H1 (cell line): ENCODE measurements around the gene TTLL7. TPM values are rescaled to one million over a fixed set of nuclear protein-coding genes. Genes with fewer than 3 reads are reported as not detected.
A peak's percentile ranks its signal among the peaks of the same experiment; 100 is the strongest.

Experiments used
- CTCF ChIA-PET: fragments of 300-600 bp; sonication (Branson Sonifier 250); formaldehyde crosslinking; loops from one replicate; lab custom pipeline; 2021; ENCODE audit not compliant: partially characterized antibody; lab: Charles Lee
- POLR2A ChIA-PET: fragments of 300-600 bp; sonication (Branson Sonifier 250); formaldehyde crosslinking; loops from one replicate; lab custom pipeline; 2021; ENCODE audit warnings: inconsistent platforms; ENCODE audit not compliant: partially characterized antibody; lab: Charles Lee
- DNase-seq, 2 experiments: peaks; one replicate each; pipeline versions ENCODE4 v3.0.0 to v3.0.0-alpha.2; 2010 to 2022; ENCODE audit warnings: low spot score in 2 of 2, low read depth in 1 of 2, mixed read lengths in 1 of 2
- FAIRE-seq: peaks from 2 replicates; lab custom pipeline; 2011; peaks lifted over from hg19 to GRCh38; lab: Jason Lieb, UNC
- H2AFZ ChIP-seq: 2 replicates; pipeline ENCODE4 v1.8.1; 2012; ENCODE audit warnings: low read length, inconsistent platforms
- H2AK5ac ChIP-seq: 2 replicates; pipeline ENCODE4 v1.6.1; 2013; ENCODE audit warnings: low read depth, low read length
- H2BK120ac ChIP-seq: replicated peaks from 2 replicates; pipeline ENCODE3; 2013; ENCODE audit warnings: low read depth, low read length, inconsistent platforms
- H2BK12ac ChIP-seq: 2 replicates; pipeline ENCODE4 v1.6.1; 2013; ENCODE audit warnings: low read depth, low read length
- H2BK15ac ChIP-seq: 2 replicates; pipeline ENCODE4 v1.6.1; 2013; ENCODE audit warnings: low read length
- H2BK20ac ChIP-seq: 2 replicates; pipeline ENCODE4 v1.6.1; 2013; ENCODE audit warnings: low read length
- H2BK5ac ChIP-seq: 2 replicates; pipeline ENCODE4 v1.6.1; 2013; ENCODE audit warnings: low read depth, low read length
- H3K14ac ChIP-seq: 2 replicates; pipeline ENCODE4 v1.6.1; 2013; ENCODE audit warnings: inconsistent platforms; ENCODE audit not compliant: insufficient read length
- H3K18ac ChIP-seq: 2 replicates; pipeline ENCODE4 v1.6.1; 2013; ENCODE audit warnings: low read length; ENCODE audit errors: extremely low read depth
- H3K23ac ChIP-seq: 2 replicates; pipeline ENCODE4 v1.6.1; 2013; ENCODE audit warnings: inconsistent platforms; ENCODE audit not compliant: insufficient read length
- H3K23me2 ChIP-seq: 2 replicates; pipeline ENCODE4 v1.6.1; 2013; ENCODE audit warnings: low read depth, low read length
- H3K27ac ChIP-seq: 2 replicates; pipeline ENCODE4 v1.6.1; 2011; ENCODE audit warnings: low read depth, low read length, inconsistent platforms
- H3K27me3 ChIP-seq, 4 experiments: replicated peaks in 1 of 4; 1 replicate in 1 of 4; 2 replicates in 3 of 4; pipeline versions ENCODE4 v1.6.1 to v1.8.1; 2011 to 2013; ENCODE audit warnings: low read length in 3 of 4, mild to moderate bottlenecking in 3 of 4, inconsistent platforms in 2 of 4, mixed read lengths in 2 of 4, moderate library complexity in 1 of 4; ENCODE audit not compliant: control insufficient read depth in 3 of 4, insufficient read depth in 3 of 4; ENCODE audit errors: extremely low read depth in 1 of 4
- H3K36me3 ChIP-seq, 4 experiments: 2 replicates each; pipeline versions ENCODE4 v1.6.1 to v1.8.1; 2011 to 2013; ENCODE audit warnings: mild to moderate bottlenecking in 4 of 4, low read length in 3 of 4, moderate library complexity in 2 of 4, control low read depth in 1 of 4, inconsistent platforms in 1 of 4; ENCODE audit not compliant: insufficient read depth in 4 of 4, control insufficient read depth in 2 of 4
- H3K4ac ChIP-seq: replicated peaks from 2 replicates; pipeline ENCODE3; 2013; ENCODE audit warnings: low read length, low read depth, mixed read lengths, inconsistent platforms; ENCODE audit not compliant: insufficient read length
- H3K4me1 ChIP-seq, 4 experiments: replicated peaks in 1 of 4; 1 replicate in 1 of 4; 2 replicates in 3 of 4; pipeline versions ENCODE4 v1.6.1 to v1.8.1; 2011 to 2013; ENCODE audit warnings: low read length in 3 of 4, inconsistent platforms in 2 of 4, mixed read lengths in 1 of 4; ENCODE audit not compliant: insufficient read depth in 4 of 4, control insufficient read depth in 3 of 4
- H3K4me2 ChIP-seq, 2 experiments: 2 replicates each; pipeline versions ENCODE4 v1.6.1 to v1.8.1; 2011 to 2013; ENCODE audit warnings: low read depth in 2 of 2, low read length in 2 of 2, control low read depth in 1 of 2, inconsistent platforms in 1 of 2, mild to moderate bottlenecking in 1 of 2; ENCODE audit not compliant: insufficient read depth in 1 of 2
- H3K4me3 ChIP-seq, 4 experiments: fragments of 200-600, 300-600 bp in 1 of 4; sonication (generic), shearing (Covaris generic), sonication (Bioruptor Twin) in 1 of 4; 2 replicates each; pipeline versions ENCODE4 v1.5.1 to v1.8.1; 2011 to 2016; ENCODE audit warnings: low read length in 4 of 4, low read depth in 3 of 4, control low read depth in 2 of 4, inconsistent platforms in 2 of 4, mild to moderate bottlenecking in 2 of 4, mixed read lengths in 1 of 4, moderate library complexity in 1 of 4; ENCODE audit not compliant: insufficient read depth in 2 of 4; ENCODE audit errors: extremely low read depth in 1 of 4
- H3K56ac ChIP-seq: replicated peaks from 2 replicates; pipeline ENCODE3; 2013; ENCODE audit warnings: low read depth, mild to moderate bottlenecking, mixed read lengths, low read length, inconsistent platforms; ENCODE audit not compliant: insufficient read length
- H3K79me1 ChIP-seq: 2 replicates; pipeline ENCODE4 v1.6.1; 2013; ENCODE audit warnings: low read depth, low read length, control low read depth
- H3K79me2 ChIP-seq, 2 experiments: 2 replicates each; pipeline versions ENCODE4 v1.6.1 to v1.8.1; 2012 to 2013; ENCODE audit warnings: low read length in 2 of 2, mild to moderate bottlenecking in 2 of 2, inconsistent platforms in 1 of 2; ENCODE audit not compliant: insufficient read depth in 2 of 2, control insufficient read depth in 1 of 2
- H3K9ac ChIP-seq, 4 experiments: replicated peaks in 1 of 4; 1 replicate in 1 of 4; 2 replicates in 3 of 4; pipeline versions ENCODE4 v1.6.1 to v1.8.1; 2011 to 2013; ENCODE audit warnings: low read depth in 3 of 4, low read length in 3 of 4, control low read depth in 2 of 4, mild to moderate bottlenecking in 2 of 4, moderate library complexity in 2 of 4, inconsistent platforms in 1 of 4; ENCODE audit errors: extremely low read depth in 1 of 4
- H3K9me3 ChIP-seq, 2 experiments: 2 replicates each; pipeline versions ENCODE4 v1.6.1 to v1.8.1; 2012 to 2013; ENCODE audit warnings: mild to moderate bottlenecking in 2 of 2, moderate library complexity in 2 of 2, control low read depth in 1 of 2, inconsistent platforms in 1 of 2, low read depth in 1 of 2, low read length in 1 of 2, mixed read lengths in 1 of 2; ENCODE audit not compliant: insufficient read depth in 2 of 2
- H4K20me1 ChIP-seq, 2 experiments: replicated peaks in 1 of 2; 2 replicates each; pipeline versions ENCODE3 to v1.8.1; 2011 to 2013; ENCODE audit warnings: inconsistent platforms in 2 of 2, low read length in 2 of 2, mild to moderate bottlenecking in 1 of 2; ENCODE audit not compliant: insufficient read depth in 2 of 2, control insufficient read depth in 1 of 2
- H4K5ac ChIP-seq: 2 replicates; pipeline ENCODE4 v1.6.1; 2013; ENCODE audit warnings: low read length, low read depth, mixed read lengths, inconsistent platforms; ENCODE audit not compliant: insufficient read length
- H4K8ac ChIP-seq: 2 replicates; pipeline ENCODE4 v1.8.0; 2013; ENCODE audit warnings: mild to moderate bottlenecking, moderate library complexity, low read length, inconsistent platforms; ENCODE audit not compliant: insufficient read depth; ENCODE audit errors: extremely low read depth
- H4K91ac ChIP-seq: replicated peaks from 2 replicates; pipeline ENCODE3; 2013; ENCODE audit warnings: low read length, mixed read lengths, inconsistent platforms; ENCODE audit not compliant: insufficient read length
- CTCF ChIP-seq, 3 experiments: IDR thresholded peaks; 1 replicate in 2 of 3; 2 replicates in 1 of 3; pipeline versions ENCODE4 v1.5.1 to v1.6.1; 2011; ENCODE audit warnings: low read length in 3 of 3, mild to moderate bottlenecking in 3 of 3, inconsistent platforms in 2 of 3, low read depth in 1 of 3, moderate library complexity in 1 of 3; ENCODE audit not compliant: insufficient read depth in 1 of 3; ENCODE audit errors: control extremely low read depth in 1 of 3
- RAD21 ChIP-seq, 2 experiments: IDR thresholded peaks in 1 of 2; conservative IDR thresholded peaks in 1 of 2; 2 replicates each; pipeline ENCODE4 v1.6.1; 2011; ENCODE audit warnings: low read depth in 2 of 2, low read length in 2 of 2, improper control_type of control experiment in 1 of 2, inconsistent platforms in 1 of 2, mild to moderate bottlenecking in 1 of 2, moderate library complexity in 1 of 2
- SRF ChIP-seq: IDR thresholded peaks from 2 replicates; pipeline ENCODE4 v1.6.1; 2011; ENCODE audit warnings: mild to moderate bottlenecking, low read depth, low read length, moderate library complexity
- YY1 ChIP-seq: IDR thresholded peaks from 2 replicates; pipeline ENCODE4 v1.6.1; 2011; ENCODE audit warnings: low read depth, mild to moderate bottlenecking, low read length
- WGBS, 2 experiments: shearing (Covaris generic) in 1 of 2; methylation state at CpG; one replicate each; pipeline versions ENCODE4 v1.1.6 to v1.1.7; 2013 to 2015; ENCODE audit warnings: low lambda C conversion rate in 2 of 2, mixed read lengths in 2 of 2, inconsistent platforms in 1 of 2, low coverage in 1 of 2, missing lambda C conversion rate in 1 of 2; ENCODE audit not compliant: insufficient replicate concordance in 2 of 2, insufficient coverage in 1 of 2, insufficient read length in 1 of 2; ENCODE audit errors: extremely low coverage in 1 of 2, missing lambda C conversion rate in 1 of 2; 5-methylcytosine and 5-hydroxymethylcytosine counted together
- polyA plus RNA-seq, 7 experiments: library from polyadenylated mRNA; depleted of rRNA in 3 of 7; stranded (reverse) in 5 of 7; unstranded in 2 of 7; fragments of >200 nt in 5 of 7; fragments of 200-250 nt in 2 of 7; gene quantifications; 1 replicate in 5 of 7; 2 replicates in 1 of 7; 4 replicates in 1 of 7; pipeline versions ENCODE4 v1.2.1 to v1.2.3, GENCODE V29; 2011 to 2013; ENCODE audit warnings: missing spikeins in 2 of 7, mixed read lengths in 2 of 7
- total RNA-seq: library from RNA; stranded (reverse); fragmentation: NEBNext Ultra II Directional; extraction: Animal tissue kit (Norgen Biotek cat#: 25700); gene quantifications from 2 replicates; pipeline ENCODE4 v1.2.1, GENCODE V29; 2021

The TTLL7 gene
- total and polyA plus RNA-seq, 2 of the 8 experiments (the other 6 are each of a cell fraction or from before 2014, with no cell fraction given) = 1.9 to 7.9 TPM

- no peaks in the 10 kb centered on the region for H4K20me1 ChIP-seq
- TF ChIP-seq SRF = no peak
- peak in 1 of 3 experiments; percentile 24; a peak in 2 of 4 replicates for TF ChIP-seq CTCF (IDR thresholded peaks at IDR 0.05; ENCODE audit: control extremely low read depth in 1 of 3, insufficient read depth in 1 of 3, low read depth in 1 of 3, low read length in 3 of 3)
- TF ChIP-seq RAD21 (IDR thresholded peaks at IDR 0.05 in 1 of 2, conservative IDR thresholded peaks at IDR 0.05 in 1 of 2; ENCODE audit: low read depth in 2 of 2, low read length in 2 of 2) = peak; percentile 59 to 62
- TF ChIP-seq YY1 = peak; percentile 44; the same call in 1 of the 2 replicates
- H2BK5ac ChIP-seq = no peak overlapping the region
- no peak overlapping the region for H2BK20ac ChIP-seq
- H3K14ac ChIP-seq = no peak overlapping the region
- H3K27ac ChIP-seq = no peak overlapping the region
- no peak overlapping the region for H4K91ac ChIP-seq
- H3K4ac ChIP-seq = no peak overlapping the region
- H2BK15ac ChIP-seq = no peak overlapping the region
- WGBS, 2 experiments = 82% methylated on average over 1 of the region's 1 CpG; no CpG with 5 or more reads in 1 of the 2 experiments
- H2AFZ ChIP-seq = no peak overlapping the region
- H3K79me1 ChIP-seq = no peaks in the 10 kb centered on the region
- no peak overlapping the region for H3K4me3 ChIP-seq
- no peak overlapping the region for H2BK120ac ChIP-seq
- POLR2A ChIA-PET = no interaction called here
- no peak overlapping the region for H3K18ac ChIP-seq
- no peak overlapping the region for H3K9ac ChIP-seq
- no peaks in the 10 kb centered on the region for H3K4me1 ChIP-seq
- H3K36me3 ChIP-seq = no peaks in the 10 kb centered on the region
- no peaks in the 10 kb centered on the region for H3K9me3 ChIP-seq
- no peak overlapping the region for H3K4me2 ChIP-seq
- H4K5ac ChIP-seq = no peak overlapping the region
- H2AK5ac ChIP-seq = no peak overlapping the region
- CTCF ChIA-PET = interaction anchor here (0.6 to 3.5 kb wide), 2 partner anchors 205 to 264 kb away, joined by 3 to 21 read pairs; no protein-coding TSS in a partner anchor
- H2BK12ac ChIP-seq = no peak overlapping the region
- H3K79me2 ChIP-seq = no peaks in the 10 kb centered on the region
- no peaks in the 10 kb centered on the region for H3K23me2 ChIP-seq
- H4K8ac ChIP-seq = no peak overlapping the region
- DNase-seq (no peak), FAIRE-seq (no peak)
- peaks cover 0 to 8% (median 5%) of the 10 kb centered on the region in 4 experiments; a peak in 6 of 7 replicates for H3K27me3 ChIP-seq
- H3K23ac ChIP-seq = no peak overlapping the region
- H3K56ac ChIP-seq = no peak overlapping the region
Measured at GRCh38 chr1:83857103-83857502, 141.8 kb downstream of the TTLL7 start.
